ENCODE data around the gene SPIN2B.
"Not testable (repeated sequence)": the region's sequence is repeated elsewhere in the genome, so short reads cannot be mapped to it uniquely, and the experiment has no call there.

SPIN2B gene

GRCh38 chrX:57137073-57137472 is 15.7 kb upstream of the SPIN2B start, which contains the start of gene SPIN2A:
TSS of gene SPIN2A (minus strand) at chrX:57137397. CDS start at chrX:57136597, 800 bp downstream.
- TF ChIP-seq TAF1 (IDR thresholded peaks at IDR 0.05; ENCODE audit: borderline replicate concordance, insufficient read depth, low read length); FOXP2 (optimal IDR thresholded peaks at IDR 0.05; ENCODE audit: borderline replicate concordance, extremely low read depth, extremely low read length, insufficient read depth); POLR2AphosphoS5 (IDR thresholded peaks at IDR 0.05; ENCODE audit: low read depth, low read length): not testable (repeated sequence)

GRCh38 chrX:57135287-57135686 is 13.9 kb upstream of the SPIN2B start:
- no peak for TF ChIP-seq REST (IDR thresholded peaks at IDR 0.05; ENCODE audit: insufficient read depth in 1 of 2, low read depth in 2 of 2, low read length in 2 of 2)
- TF ChIP-seq FOXP2 (optimal IDR thresholded peaks at IDR 0.05; ENCODE audit: borderline replicate concordance, extremely low read depth, extremely low read length, insufficient read depth), result no peak
- no peak for TF ChIP-seq TAF1 (IDR thresholded peaks at IDR 0.05; ENCODE audit: borderline replicate concordance, insufficient read depth, low read length)
- TF ChIP-seq POLR2AphosphoS5 (IDR thresholded peaks at IDR 0.05; ENCODE audit: low read depth, low read length), result no peak
- TF ChIP-seq SIN3A (IDR thresholded peaks at IDR 0.05; ENCODE audit: borderline replicate concordance, insufficient read depth, low read length), result no peak

- TF ChIP-seq TAF1 (IDR thresholded peaks at IDR 0.05; ENCODE audit: borderline replicate concordance, insufficient read depth, low read length) (no peak), SIN3A (IDR thresholded peaks at IDR 0.05; ENCODE audit: borderline replicate concordance, insufficient read depth, low read length) (no peak), REST (IDR thresholded peaks at IDR 0.05; ENCODE audit: insufficient read depth in 1 of 2, low read depth in 2 of 2, low read length in 2 of 2) (no peak), FOXP2 (optimal IDR thresholded peaks at IDR 0.05; ENCODE audit: borderline replicate concordance, extremely low read depth, extremely low read length, insufficient read depth) (no peak), POLR2AphosphoS5 (IDR thresholded peaks at IDR 0.05; ENCODE audit: low read depth, low read length) (no peak)
Measured at GRCh38 chrX:57134702-57135101, 13.4 kb upstream of the SPIN2B start.

GRCh38 chrX:57133706-57134105 is 12.4 kb upstream of the SPIN2B start:
- no peak for TF ChIP-seq SIN3A (IDR thresholded peaks at IDR 0.05; ENCODE audit: borderline replicate concordance, insufficient read depth, low read length)
- TF ChIP-seq TAF1 (IDR thresholded peaks at IDR 0.05; ENCODE audit: borderline replicate concordance, insufficient read depth, low read length), result no peak
- TF ChIP-seq REST (IDR thresholded peaks at IDR 0.05; ENCODE audit: insufficient read depth in 1 of 2, low read depth in 2 of 2, low read length in 2 of 2), result no peak
- no peak for TF ChIP-seq FOXP2 (optimal IDR thresholded peaks at IDR 0.05; ENCODE audit: borderline replicate concordance, extremely low read depth, extremely low read length, insufficient read depth)
- TF ChIP-seq POLR2AphosphoS5 (IDR thresholded peaks at IDR 0.05; ENCODE audit: low read depth, low read length), result no peak

GRCh38 chrX:57132046-57132445 is 10.7 kb upstream of the SPIN2B start:
- TF ChIP-seq REST (IDR thresholded peaks at IDR 0.05; ENCODE audit: insufficient read depth in 1 of 2, low read depth in 2 of 2, low read length in 2 of 2) (no peak), SIN3A (IDR thresholded peaks at IDR 0.05; ENCODE audit: borderline replicate concordance, insufficient read depth, low read length) (no peak), TAF1 (IDR thresholded peaks at IDR 0.05; ENCODE audit: borderline replicate concordance, insufficient read depth, low read length) (no peak), FOXP2 (optimal IDR thresholded peaks at IDR 0.05; ENCODE audit: borderline replicate concordance, extremely low read depth, extremely low read length, insufficient read depth) (no peak), POLR2AphosphoS5 (IDR thresholded peaks at IDR 0.05; ENCODE audit: low read depth, low read length) (no peak)

Measured in PFSK-1 (cell line).